NCI-H1048 (cell line): ENCODE results near the gene PCBP3.

Experiments
- DNase-seq: peaks from one replicate; lab custom pipeline; 2025; lab: John Stamatoyannopoulos, UW

The PCBP3 gene

DNA sequence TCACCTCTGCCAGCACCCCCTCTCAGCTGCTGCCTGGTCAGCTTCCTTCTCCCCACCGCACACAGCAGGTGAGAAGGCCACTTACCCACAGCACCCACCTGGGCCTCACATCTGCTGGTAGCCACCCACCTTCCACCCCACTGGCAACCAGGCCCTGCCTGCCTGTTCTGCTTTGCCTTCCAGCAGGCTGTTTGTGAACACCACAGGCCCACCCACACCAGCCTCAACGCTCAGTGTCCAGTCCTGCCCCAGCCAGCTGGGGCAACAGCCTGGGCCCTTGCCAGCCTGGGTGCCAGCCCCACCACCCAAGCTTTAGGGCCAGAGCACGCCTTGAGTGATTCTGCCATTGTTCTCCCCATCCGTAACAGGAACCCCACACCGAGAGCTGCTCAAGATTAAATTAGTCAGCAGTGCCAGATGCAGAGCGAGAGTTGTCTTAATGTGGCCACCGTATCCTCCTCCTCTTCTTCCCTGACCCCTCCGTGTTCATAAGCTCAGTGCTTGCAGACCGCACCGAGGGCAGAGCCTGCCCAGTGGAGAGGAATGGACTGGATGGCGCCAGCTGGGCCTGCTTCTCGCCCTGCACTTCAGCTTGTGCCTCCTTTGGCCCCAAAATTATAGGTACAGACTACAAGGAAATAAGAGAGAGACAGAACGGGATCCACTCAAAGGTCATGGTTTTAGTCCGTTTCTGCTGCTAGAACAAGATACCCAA is 217.8 kb downstream of the PCBP3 start:
- no peak for DNase-seq

- no peak for DNase-seq
These were observed 219.2 kb downstream of the PCBP3 start for GRCh38 chr21:45862543-45863207.

DNA sequence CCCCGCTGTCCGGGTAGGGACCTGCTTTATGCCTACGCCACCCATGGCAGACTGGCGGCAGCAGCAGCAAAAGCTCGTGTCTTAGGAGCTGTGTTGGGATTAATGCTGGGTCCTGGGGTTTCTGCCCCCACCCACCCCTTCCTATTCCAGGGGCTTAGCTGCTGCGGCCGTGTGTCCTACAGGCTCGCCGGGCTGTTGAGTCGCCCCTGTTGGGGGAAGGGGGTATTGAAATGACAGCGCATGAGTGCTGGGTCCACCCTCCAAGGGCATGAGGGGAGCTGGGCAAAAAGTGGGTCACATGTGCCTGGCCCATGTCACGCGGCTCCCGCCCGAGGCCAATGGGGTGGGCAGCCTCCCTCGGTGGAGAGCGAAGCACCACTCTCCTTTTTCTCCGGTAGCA is 219.7 kb downstream of the PCBP3 start:
- no peak for DNase-seq

DNA sequence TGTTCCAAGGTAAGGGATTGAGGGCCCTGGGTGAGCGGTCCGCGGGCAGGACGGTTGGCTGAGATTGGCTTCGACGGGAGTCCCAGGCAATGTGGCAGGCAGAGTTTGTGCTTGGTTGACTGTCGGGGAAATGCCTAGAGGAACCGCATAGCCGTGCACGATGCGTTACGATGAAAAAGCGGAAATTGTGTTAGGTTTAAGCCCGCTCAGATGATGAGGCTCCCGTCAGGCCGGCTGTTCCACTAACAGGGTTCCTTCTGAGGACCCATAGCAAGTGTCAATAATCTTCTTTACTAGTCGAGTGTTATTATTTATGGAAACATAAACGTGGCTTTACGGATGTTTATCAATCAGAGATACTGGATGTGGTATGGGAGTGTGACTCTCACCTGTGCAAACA is 220.2 kb downstream of the PCBP3 start:
- no peak for DNase-seq

GRCh38 chr21:45864436-45864835 is 220.9 kb downstream of the PCBP3 start:
- no peak for DNase-seq

- DNase-seq = no peak
These were observed 221.7 kb downstream of the PCBP3 start for GRCh38 chr21:45865106-45865835.

GRCh38 chr21:45866551-45866950 is 223.0 kb downstream of the PCBP3 start:
- DNase-seq = no peak

GRCh38 chr21:45867041-45867666 is 223.6 kb downstream of the PCBP3 start:
- DNase-seq = no peak

- no peak for DNase-seq
These were observed 224.2 kb downstream of the PCBP3 start for GRCh38 chr21:45867671-45868081.

GRCh38 chr21:45868086-45868485 is 224.6 kb downstream of the PCBP3 start:
- no peak for DNase-seq

DNA sequence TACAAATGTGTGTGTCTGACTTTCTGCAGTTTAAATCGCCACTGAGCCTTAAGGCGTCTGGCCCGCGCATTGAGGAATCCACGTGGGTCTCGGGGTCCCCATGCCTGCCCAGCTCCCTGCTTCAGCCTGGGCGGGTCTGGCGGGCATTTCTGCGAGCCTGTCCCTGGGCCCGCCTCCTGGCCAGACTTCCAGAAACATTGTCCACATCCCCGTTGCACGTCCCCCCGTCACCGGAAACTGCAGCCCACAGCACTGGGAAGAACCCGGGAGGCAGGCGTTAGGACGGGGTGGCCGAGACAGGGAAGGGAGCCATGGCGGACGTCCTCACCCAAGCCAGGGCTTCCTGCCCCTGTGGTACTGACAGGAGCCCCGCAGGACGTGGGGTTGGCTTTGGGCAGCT is 225.0 kb downstream of the PCBP3 start:
- DNase-seq = no peak

GRCh38 chr21:45869121-45870007 is 225.8 kb downstream of the PCBP3 start:
- no peak for DNase-seq

GRCh38 chr21:45870421-45870820 is 226.9 kb downstream of the PCBP3 start:
- DNase-seq = no peak

GRCh38 chr21:45870851-45871615 is 227.5 kb downstream of the PCBP3 start:
- DNase-seq = no peak

GRCh38 chr21:45871616-45872236 is 228.2 kb downstream of the PCBP3 start:
- no peak for DNase-seq

DNA sequence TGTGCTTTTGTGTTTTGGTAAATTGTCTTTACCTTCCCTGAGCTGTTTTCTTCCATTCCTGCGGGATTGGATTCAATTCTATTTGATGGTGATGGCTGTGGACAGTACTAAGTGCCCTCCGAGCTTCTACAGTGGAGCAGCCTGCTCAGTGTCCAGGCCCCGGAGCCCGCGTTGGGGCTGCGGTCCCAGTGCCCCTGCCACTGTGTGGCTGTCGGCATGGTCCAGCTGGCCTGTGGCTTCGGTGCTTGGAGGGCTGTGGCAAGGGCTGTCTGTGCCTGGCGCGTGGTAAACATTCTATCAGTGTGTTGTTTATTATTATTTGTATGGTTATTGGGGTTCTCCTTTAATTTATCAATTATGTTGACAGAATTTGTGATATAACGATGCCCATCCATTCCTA is 228.9 kb downstream of the PCBP3 start:
- no peak for DNase-seq

DNA sequence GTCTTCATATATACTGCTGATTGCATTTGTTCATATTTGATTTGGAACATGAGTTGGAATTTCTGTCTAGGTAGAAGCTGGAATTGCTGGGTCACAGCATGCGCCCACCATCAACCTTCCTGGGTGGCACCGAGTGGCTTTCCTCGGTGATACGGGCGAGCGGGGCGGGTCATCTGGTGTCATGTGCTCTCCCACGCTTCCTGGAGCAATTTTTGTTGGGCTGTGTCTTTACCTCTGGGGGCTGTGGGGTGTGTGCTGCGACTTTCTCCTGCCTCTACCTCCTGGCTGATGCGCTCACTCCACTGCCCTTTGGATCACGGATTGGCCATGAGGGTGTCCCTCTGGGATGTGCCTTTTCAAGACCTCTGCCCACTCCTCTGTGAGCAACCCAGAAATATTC is 229.4 kb downstream of the PCBP3 start:
- no peak for DNase-seq

DNA sequence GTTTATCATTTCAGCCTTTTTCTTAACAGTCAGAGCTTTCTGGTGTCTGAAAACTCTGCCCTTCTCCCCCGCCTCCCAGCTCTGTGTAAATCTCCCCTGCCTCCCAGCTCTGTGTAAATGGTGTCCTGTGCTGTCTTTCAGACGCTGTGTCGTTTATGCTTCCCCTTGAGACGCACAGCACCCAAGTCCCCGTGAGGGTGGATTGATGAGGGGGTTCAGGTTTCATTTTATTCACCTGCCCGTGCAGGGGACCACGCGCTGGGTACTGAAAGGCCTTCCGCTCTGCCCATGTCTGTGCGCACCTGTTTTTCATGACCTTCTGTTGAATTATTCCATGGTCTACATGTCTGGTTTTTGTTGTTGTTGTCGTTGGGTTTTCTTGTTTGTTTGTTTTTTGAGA is 229.9 kb downstream of the PCBP3 start:
- DNase-seq = no peak

- no peak for DNase-seq
These were observed 230.3 kb downstream of the PCBP3 start for GRCh38 chr21:45873866-45874265.

GRCh38 chr21:45874716-45875415 is 231.3 kb downstream of the PCBP3 start:
- DNase-seq = no peak
